ENCODE data around the gene PRKRIP1.
A peak's percentile ranks its signal among the peaks of the same experiment; 100 is the strongest.

The PRKRIP1 gene

DNA sequence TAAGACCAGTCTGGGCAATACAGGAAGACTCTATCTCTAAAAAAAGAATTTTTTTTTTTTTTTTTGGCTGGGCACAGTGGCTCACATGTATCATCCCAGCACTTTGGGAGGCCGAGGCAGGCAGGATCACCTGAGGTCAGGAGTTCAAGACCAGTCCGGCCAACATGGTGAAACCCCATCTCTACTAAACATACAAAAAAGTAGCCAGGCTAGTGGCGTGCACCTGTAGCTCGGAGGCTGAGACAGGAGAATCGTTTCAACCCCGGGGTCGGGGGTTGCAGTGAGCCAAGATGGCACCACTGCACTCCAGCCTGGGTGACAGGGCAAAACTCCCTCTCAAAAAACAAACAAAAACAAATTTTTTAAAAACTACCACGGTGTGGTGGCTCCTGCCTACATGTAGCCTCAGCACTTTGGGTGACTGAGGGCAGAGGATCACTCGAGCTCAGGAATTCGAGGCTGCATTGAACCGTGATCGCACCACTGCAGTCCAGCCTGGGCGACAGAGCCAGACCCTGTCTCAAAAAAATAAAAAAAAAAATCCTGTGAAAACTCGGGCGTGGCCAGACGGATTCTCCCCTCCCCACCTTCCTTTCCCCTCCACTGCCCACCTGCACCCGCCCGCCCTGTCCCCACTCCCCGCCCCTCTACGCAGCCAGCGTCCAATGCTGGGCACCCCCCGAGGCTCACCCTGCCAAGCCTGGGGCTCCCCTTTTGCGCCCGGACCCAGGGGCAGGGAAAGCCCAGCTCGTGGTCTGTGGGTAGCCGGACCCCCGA is 36.5 kb downstream of the PRKRIP1 start:
- Histone ChIP-seq H3K4me3 (ENCODE audit: low read length) (peak overlapping the region; percentile 82), H3K4me1 (ENCODE audit: control insufficient read depth, insufficient read depth, low read length) (peaks cover 6% of the 10 kb centered on the region), H3K9me3 (ENCODE audit: control insufficient read depth, low read length) (no peaks in the 10 kb centered on the region), H3K27me3 (replicated peaks; ENCODE audit: control insufficient read depth, insufficient read depth, low read length) (no peaks in the 10 kb centered on the region), H3K9ac (ENCODE audit: low read length) (peak overlapping the region; percentile 75), H3K36me3 (ENCODE audit: control insufficient read depth, insufficient read depth, low read length, severe bottlenecking) (no peaks in the 10 kb centered on the region)
- DNase-seq (ENCODE audit: low read depth), result peak; percentile 12

DNA sequence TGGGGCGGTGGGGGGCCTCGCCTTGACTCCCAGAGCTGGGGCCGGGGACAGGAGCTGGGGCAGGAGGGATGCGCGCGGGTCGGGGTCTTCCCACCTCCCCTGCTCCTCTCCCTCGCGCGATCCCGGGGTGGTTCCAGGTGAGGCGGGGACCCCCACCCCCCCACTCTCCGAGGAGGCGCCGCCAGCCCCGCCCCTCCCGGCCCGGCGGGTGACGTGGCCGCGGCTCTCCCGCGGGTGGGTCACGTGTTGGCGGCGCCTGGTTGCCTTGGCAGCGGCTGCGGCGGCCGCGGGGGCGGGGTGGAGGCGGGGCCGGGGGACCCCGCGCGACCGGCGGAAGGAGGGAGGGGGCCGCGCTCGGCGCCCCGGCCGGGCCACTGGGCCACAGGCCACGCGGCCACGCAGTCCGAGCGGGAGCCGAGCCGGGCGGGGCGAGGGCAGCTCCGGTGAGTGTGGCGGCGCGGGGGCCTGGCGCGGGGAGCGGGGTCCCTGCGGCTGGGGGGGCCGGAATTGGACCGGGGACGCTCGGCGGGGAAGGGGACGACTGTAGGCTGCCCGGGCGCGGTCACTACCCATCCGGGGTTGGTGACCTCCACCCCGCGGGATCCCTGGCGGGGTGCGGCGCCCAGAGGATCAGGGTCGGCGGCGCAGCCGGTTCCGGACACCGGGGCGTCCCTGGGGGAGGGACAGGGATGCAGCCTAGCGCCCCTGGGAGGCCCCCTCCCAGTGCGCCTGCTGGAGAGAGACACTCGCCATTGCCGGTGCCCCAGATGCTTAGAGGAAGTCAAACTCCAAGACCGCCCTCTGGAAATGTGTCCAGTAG is 37.3 kb downstream of the PRKRIP1 start, which contains the start of gene ORAI2:
Gene ORAI2 (plus strand): TSS at position 357 of the 820 bp plus-strand sequence. CDS start 5,382 bp downstream, outside the sequence.
- Histone ChIP-seq H3K36me3 (ENCODE audit: control insufficient read depth, insufficient read depth, low read length, severe bottlenecking) (no peaks in the 10 kb centered on the region), H3K9me3 (ENCODE audit: control insufficient read depth, low read length) (no peaks in the 10 kb centered on the region), H3K4me1 (ENCODE audit: control insufficient read depth, insufficient read depth, low read length) (peaks cover 6% of the 10 kb centered on the region), H3K4me3 (ENCODE audit: low read length) (peak within 1 kb of the TSS; percentile 82), H3K27me3 (replicated peaks; ENCODE audit: control insufficient read depth, insufficient read depth, low read length) (no peaks in the 10 kb centered on the region), H3K9ac (ENCODE audit: low read length) (peak within 1 kb of the TSS; percentile 87)
- peak; percentile 91 for DNase-seq (ENCODE audit: low read depth)

DNA sequence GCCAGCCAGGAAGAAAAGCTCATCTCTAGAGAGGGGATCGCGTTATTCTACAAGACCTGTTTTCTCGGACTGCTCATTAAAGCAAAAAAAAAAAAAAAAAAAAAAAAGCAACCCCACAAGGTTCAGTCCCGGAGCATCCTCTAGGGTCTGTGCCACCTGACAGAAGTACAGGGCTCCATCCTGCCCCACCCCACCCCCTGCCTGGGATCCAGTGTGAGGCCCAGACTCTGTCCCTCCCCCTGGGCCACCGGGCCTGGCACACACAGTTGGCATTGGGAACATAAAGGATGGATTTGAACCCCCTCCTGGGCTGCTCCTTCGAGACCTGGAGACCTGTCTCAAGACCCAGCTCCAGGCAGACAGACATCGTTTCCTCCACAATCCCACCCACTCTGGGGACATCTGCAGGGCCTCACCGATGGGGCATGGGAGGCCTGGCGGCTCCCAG is 37.9 kb downstream of the PRKRIP1 start:
- peak overlapping the region; percentile 87 for H3K9ac ChIP-seq (ENCODE audit: low read length)
- peaks cover 6% of the 10 kb centered on the region for H3K4me1 ChIP-seq (ENCODE audit: control insufficient read depth, insufficient read depth, low read length)
- DNase-seq (ENCODE audit: low read depth), result no peak
- no peaks in the 10 kb centered on the region for H3K9me3 ChIP-seq (ENCODE audit: control insufficient read depth, low read length)
- peak overlapping the region; percentile 82 for H3K4me3 ChIP-seq (ENCODE audit: low read length)
- H3K27me3 ChIP-seq (replicated peaks; ENCODE audit: control insufficient read depth, insufficient read depth, low read length), result no peaks in the 10 kb centered on the region
- H3K36me3 ChIP-seq (ENCODE audit: control insufficient read depth, insufficient read depth, low read length, severe bottlenecking), result peaks cover 2% of the 10 kb centered on the region

DNA sequence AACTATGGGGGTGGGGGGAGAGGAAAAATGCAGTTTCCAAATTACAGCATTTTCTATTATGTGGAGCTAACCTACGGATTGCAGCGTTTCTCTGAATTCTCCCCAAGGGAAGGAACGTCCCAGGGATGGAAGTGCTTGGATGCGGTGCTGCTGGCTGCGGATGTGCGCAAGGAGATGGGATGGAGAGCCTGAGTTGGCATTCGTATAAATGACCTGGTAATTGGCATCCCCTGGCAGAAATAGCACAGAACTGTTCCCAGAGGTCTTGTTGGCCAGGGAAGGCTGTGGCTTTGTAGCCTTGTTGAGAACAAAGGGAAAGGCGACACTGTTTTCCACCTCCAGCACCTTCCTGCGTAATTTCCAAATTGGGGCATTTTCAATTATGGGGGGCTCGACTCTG is 40.0 kb downstream of the PRKRIP1 start:
- Histone ChIP-seq H3K9ac (ENCODE audit: low read length) (no peak overlapping the region), H3K4me3 (ENCODE audit: low read length) (no peak overlapping the region), H3K27me3 (replicated peaks; ENCODE audit: control insufficient read depth, insufficient read depth, low read length) (no peaks in the 10 kb centered on the region), H3K36me3 (ENCODE audit: control insufficient read depth, insufficient read depth, low read length, severe bottlenecking) (peaks cover 4% of the 10 kb centered on the region), H3K9me3 (ENCODE audit: control insufficient read depth, low read length) (no peaks in the 10 kb centered on the region), H3K4me1 (ENCODE audit: control insufficient read depth, insufficient read depth, low read length) (peaks cover 15% of the 10 kb centered on the region)
- DNase-seq (ENCODE audit: low read depth), result no peak

DNA sequence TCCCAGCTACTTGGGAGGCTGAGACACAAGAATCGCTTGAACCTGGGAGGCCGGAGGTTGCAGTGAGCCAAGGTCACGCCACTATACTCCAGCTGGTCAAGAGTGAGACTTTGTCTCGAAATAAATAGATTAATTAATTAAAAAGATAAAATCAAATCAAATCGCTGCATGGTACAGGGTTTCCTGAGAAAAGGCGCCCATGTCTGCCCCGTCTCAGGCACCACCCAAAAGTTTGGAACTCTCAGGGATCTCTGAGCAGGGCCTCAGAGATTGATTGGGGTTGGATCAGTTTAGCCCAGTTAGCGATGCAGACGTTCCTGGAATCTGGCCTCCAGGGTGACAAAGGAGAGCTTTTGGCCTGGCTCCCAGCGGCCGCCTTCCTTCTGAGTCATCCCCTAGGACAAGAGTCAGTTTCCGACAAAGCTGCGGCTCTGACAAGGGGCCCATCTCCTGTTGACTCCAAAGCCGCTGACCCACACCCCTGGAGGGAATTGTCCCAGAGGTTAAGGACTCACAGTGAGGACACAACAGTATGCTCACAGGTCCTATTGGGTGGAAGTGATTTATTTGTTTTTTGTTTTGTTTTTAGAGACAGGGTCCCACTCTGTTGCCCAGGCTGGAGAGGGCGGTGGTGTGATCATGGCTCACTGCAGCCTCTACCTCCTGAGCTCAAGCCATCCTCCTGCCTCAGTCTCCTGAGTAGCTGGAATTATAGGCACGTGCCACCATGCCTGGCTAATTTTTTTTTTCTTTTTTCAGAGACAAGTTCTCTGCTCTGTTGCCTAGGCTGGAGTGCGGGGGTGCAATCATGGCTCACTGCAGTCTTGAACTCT is 44.0 kb downstream of the PRKRIP1 start:
- DNase-seq (ENCODE audit: low read depth), result peak; percentile 87
- Histone ChIP-seq H3K27me3 (replicated peaks; ENCODE audit: control insufficient read depth, insufficient read depth, low read length) (no peaks in the 10 kb centered on the region), H3K4me3 (ENCODE audit: low read length) (peak overlapping the region; percentile 33), H3K9ac (ENCODE audit: low read length) (no peak overlapping the region), H3K36me3 (ENCODE audit: control insufficient read depth, insufficient read depth, low read length, severe bottlenecking) (peaks cover 8% of the 10 kb centered on the region), H3K4me1 (ENCODE audit: control insufficient read depth, insufficient read depth, low read length) (peaks cover 10% of the 10 kb centered on the region), H3K9me3 (ENCODE audit: control insufficient read depth, low read length) (no peaks in the 10 kb centered on the region)

- H3K4me3 ChIP-seq (ENCODE audit: low read length), result no peak overlapping the region
- H3K4me1 ChIP-seq (ENCODE audit: control insufficient read depth, insufficient read depth, low read length), result peaks cover 6% of the 10 kb centered on the region
- peaks cover 13% of the 10 kb centered on the region for H3K36me3 ChIP-seq (ENCODE audit: control insufficient read depth, insufficient read depth, low read length, severe bottlenecking)
- H3K27me3 ChIP-seq (replicated peaks; ENCODE audit: control insufficient read depth, insufficient read depth, low read length), result no peaks in the 10 kb centered on the region
- no peaks in the 10 kb centered on the region for H3K9me3 ChIP-seq (ENCODE audit: control insufficient read depth, low read length)
- no peak overlapping the region for H3K9ac ChIP-seq (ENCODE audit: low read length)
- no peak for DNase-seq (ENCODE audit: low read depth)
Measured at GRCh38 chr7:102444961-102445673, 49.0 kb downstream of the PRKRIP1 start.

- H3K4me3 ChIP-seq (ENCODE audit: low read length), result no peak overlapping the region
- H3K9ac ChIP-seq (ENCODE audit: low read length), result no peak overlapping the region
- H3K36me3 ChIP-seq (ENCODE audit: control insufficient read depth, insufficient read depth, low read length, severe bottlenecking), result peaks cover 13% of the 10 kb centered on the region
- no peaks in the 10 kb centered on the region for H3K9me3 ChIP-seq (ENCODE audit: control insufficient read depth, low read length)
- no peak for DNase-seq (ENCODE audit: low read depth)
- peaks cover under 1% of the 10 kb centered on the region for H3K4me1 ChIP-seq (ENCODE audit: control insufficient read depth, insufficient read depth, low read length)
- H3K27me3 ChIP-seq (replicated peaks; ENCODE audit: control insufficient read depth, insufficient read depth, low read length), result no peaks in the 10 kb centered on the region
Measured at GRCh38 chr7:102445674-102446071, 49.5 kb downstream of the PRKRIP1 start.

- Histone ChIP-seq H3K27me3 (replicated peaks; ENCODE audit: control insufficient read depth, insufficient read depth, low read length) (no peaks in the 10 kb centered on the region), H3K4me3 (ENCODE audit: low read length) (no peak overlapping the region), H3K4me1 (ENCODE audit: control insufficient read depth, insufficient read depth, low read length) (peaks cover 4% of the 10 kb centered on the region), H3K9ac (ENCODE audit: low read length) (no peak overlapping the region), H3K9me3 (ENCODE audit: control insufficient read depth, low read length) (no peaks in the 10 kb centered on the region), H3K36me3 (ENCODE audit: control insufficient read depth, insufficient read depth, low read length, severe bottlenecking) (peaks cover 13% of the 10 kb centered on the region)
- DNase-seq (ENCODE audit: low read depth), result no peak
Measured at GRCh38 chr7:102446387-102447156, 50.4 kb downstream of the PRKRIP1 start.

DNA sequence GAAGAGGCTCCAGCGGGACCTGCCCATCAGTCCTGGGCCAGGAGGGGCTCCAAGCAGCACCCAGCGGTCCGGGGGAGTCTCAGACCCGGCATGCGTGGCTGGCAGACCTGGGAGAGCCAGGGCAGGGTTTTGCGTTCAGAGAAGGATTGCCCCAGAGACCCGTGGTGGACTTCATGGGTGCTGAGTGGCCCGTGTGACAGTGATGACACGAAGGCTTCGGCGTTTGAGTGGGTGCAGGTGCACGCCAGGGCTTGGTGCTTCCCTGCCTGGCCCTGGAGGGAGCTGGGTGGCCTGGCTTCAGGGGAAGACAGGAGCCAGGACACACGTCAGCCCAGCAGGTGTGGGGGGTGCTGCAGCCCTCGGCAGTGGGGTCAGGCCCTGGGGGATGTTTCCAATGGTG is 51.1 kb downstream of the PRKRIP1 start:
- Histone ChIP-seq H3K9ac (ENCODE audit: low read length) (no peak overlapping the region), H3K36me3 (ENCODE audit: control insufficient read depth, insufficient read depth, low read length, severe bottlenecking) (peaks cover 9% of the 10 kb centered on the region), H3K9me3 (ENCODE audit: control insufficient read depth, low read length) (no peaks in the 10 kb centered on the region), H3K27me3 (replicated peaks; ENCODE audit: control insufficient read depth, insufficient read depth, low read length) (no peaks in the 10 kb centered on the region), H3K4me3 (ENCODE audit: low read length) (no peak overlapping the region), H3K4me1 (ENCODE audit: control insufficient read depth, insufficient read depth, low read length) (peaks cover 4% of the 10 kb centered on the region)
- DNase-seq (ENCODE audit: low read depth), result no peak

GRCh38 chr7:102449136-102449535 is 53.0 kb downstream of the PRKRIP1 start:
- DNase-seq (ENCODE audit: low read depth), result no peak
- Histone ChIP-seq H3K4me1 (ENCODE audit: control insufficient read depth, insufficient read depth, low read length) (peaks cover 4% of the 10 kb centered on the region), H3K9ac (ENCODE audit: low read length) (no peak overlapping the region), H3K27me3 (replicated peaks; ENCODE audit: control insufficient read depth, insufficient read depth, low read length) (no peaks in the 10 kb centered on the region), H3K9me3 (ENCODE audit: control insufficient read depth, low read length) (no peaks in the 10 kb centered on the region), H3K4me3 (ENCODE audit: low read length) (no peak overlapping the region), H3K36me3 (ENCODE audit: control insufficient read depth, insufficient read depth, low read length, severe bottlenecking) (peaks cover 9% of the 10 kb centered on the region)
